ENCODE measurements around the gene NPHP1. TPM values are rescaled to one million over a fixed set of nuclear protein-coding genes. Genes with fewer than 3 reads are reported as not detected.
"Not testable (repeated sequence)": the region's sequence is repeated elsewhere in the genome, so short reads cannot be mapped to it uniquely, and the experiment has no call there.

The NPHP1 gene
- total RNA-seq, 2 donors from 2014 or later = 7.1 to 9.2 TPM

- not testable (repeated sequence) for ATAC-seq (ENCODE audit: insufficient number of reproducible peaks, low FRiP score, low read depth)
Observed at GRCh38 chr2:110075896-110076295, 128.9 kb downstream of the NPHP1 start.

More at GRCh38 chr2:110075896-110076295, 128.9 kb downstream of the NPHP1 start:
- H3K4me1 ChIP-seq (ENCODE audit: control insufficient read depth in 1 of 2, low read depth in 2 of 2); H3K36me3 ChIP-seq; H3K4me3 ChIP-seq; H3K9me3 ChIP-seq; DNase-seq (ENCODE audit: low spot score); H3K27ac ChIP-seq; H3K27me3 ChIP-seq (replicated peaks; ENCODE audit: insufficient read depth): not testable (repeated sequence)

Other genes with a start within 250 kb of the NPHP1 start
- gene MALL, start 89.2 kb downstream of the NPHP1 start, total RNA-seq = 10 to 100 TPM; 25.3 to 27.6 TPM
- 100 to 1,000 TPM in 1 of 2 donors, 10 to 100 TPM in 1; 91.3 to 106 TPM for gene MTLN, start 7.5 kb upstream of the NPHP1 start, total RNA-seq

Data from thoracic aorta (tissue), 2 donors.